ENCODE data around the gene CTDSP2. TPM values are rescaled to one million over a fixed set of nuclear protein-coding genes. Genes with fewer than 3 reads are reported as not detected.

Gene CTDSP2
- total and polyA plus RNA-seq, 2 of the 8 experiments (the other 6 are each of a cell fraction or from before 2014, with no cell fraction given), result 71.3 to 91.7 TPM

GRCh38 chr12:57830393-57830792, 16.1 kb downstream of the CTDSP2 start (continued):
- TF ChIP-seq MAX (IDR thresholded peaks at IDR 0.05) (no peak), BACH1 (IDR thresholded peaks at IDR 0.05; ENCODE audit: low read length) (no peak)

Measured in H1 (cell line).